Activated CD4-positive, alpha-beta T cell treated with anti-CD3 and anti-CD28 coated beads, Interleukin-2, Interleukin-4, amounts not matched to agents 100 ng/mL and 50 ng/mL, durations not matched to agents 16 hours and 8 hours (primary cell): Measurements from ENCODE around the gene ADCY5.

Experiments
- DNase-seq: peaks from one replicate; pipeline ENCODE4 v3.0.0-alpha.2; 2020; ENCODE audit warnings: low spot score

Gene ADCY5

GRCh38 chr3:123405936-123406510 lies 42.9 kb downstream of the ADCY5 start:
- no peak for DNase-seq

- no peak for DNase-seq
Observed at GRCh38 chr3:123405021-123405420, 43.9 kb downstream of the ADCY5 start.

- no peak for DNase-seq
Observed at GRCh38 chr3:123404391-123404790, 44.5 kb downstream of the ADCY5 start.

GRCh38 chr3:123401836-123402530 lies 46.9 kb downstream of the ADCY5 start:
- no peak for DNase-seq

- DNase-seq, result no peak
Observed at GRCh38 chr3:123400169-123400568, 48.7 kb downstream of the ADCY5 start.

GRCh38 chr3:123399653-123400052 lies 49.2 kb downstream of the ADCY5 start:
- no peak for DNase-seq

GRCh38 chr3:123397921-123398785 lies 50.7 kb downstream of the ADCY5 start:
- DNase-seq, result no peak

GRCh38 chr3:123397050-123397590 lies 51.8 kb downstream of the ADCY5 start:
- no peak for DNase-seq

GRCh38 chr3:123396171-123397049 lies 52.5 kb downstream of the ADCY5 start:
- no peak for DNase-seq

GRCh38 chr3:123395235-123395634 lies 53.7 kb downstream of the ADCY5 start:
- DNase-seq, result no peak

GRCh38 chr3:123394391-123395020 lies 54.4 kb downstream of the ADCY5 start:
- DNase-seq, result no peak

- no peak for DNase-seq
Observed at GRCh38 chr3:123392871-123393620, 55.8 kb downstream of the ADCY5 start.

- DNase-seq, result no peak
Observed at GRCh38 chr3:123392368-123392767, 56.5 kb downstream of the ADCY5 start.

GRCh38 chr3:123390865-123391600 lies 57.9 kb downstream of the ADCY5 start:
- DNase-seq, result no peak

- DNase-seq, result no peak
Observed at GRCh38 chr3:123389628-123389918, 59.3 kb downstream of the ADCY5 start.

- DNase-seq, result no peak
Observed at GRCh38 chr3:123388811-123389627, 59.9 kb downstream of the ADCY5 start.

- DNase-seq, result no peak
Observed at GRCh38 chr3:123388042-123388441, 60.8 kb downstream of the ADCY5 start.

GRCh38 chr3:123387532-123387931 lies 61.4 kb downstream of the ADCY5 start:
- no peak for DNase-seq

GRCh38 chr3:123386477-123387040 lies 62.3 kb downstream of the ADCY5 start:
- DNase-seq, result no peak
